ENCODE data around the gene ADARB2.

ADARB2 gene

DNA sequence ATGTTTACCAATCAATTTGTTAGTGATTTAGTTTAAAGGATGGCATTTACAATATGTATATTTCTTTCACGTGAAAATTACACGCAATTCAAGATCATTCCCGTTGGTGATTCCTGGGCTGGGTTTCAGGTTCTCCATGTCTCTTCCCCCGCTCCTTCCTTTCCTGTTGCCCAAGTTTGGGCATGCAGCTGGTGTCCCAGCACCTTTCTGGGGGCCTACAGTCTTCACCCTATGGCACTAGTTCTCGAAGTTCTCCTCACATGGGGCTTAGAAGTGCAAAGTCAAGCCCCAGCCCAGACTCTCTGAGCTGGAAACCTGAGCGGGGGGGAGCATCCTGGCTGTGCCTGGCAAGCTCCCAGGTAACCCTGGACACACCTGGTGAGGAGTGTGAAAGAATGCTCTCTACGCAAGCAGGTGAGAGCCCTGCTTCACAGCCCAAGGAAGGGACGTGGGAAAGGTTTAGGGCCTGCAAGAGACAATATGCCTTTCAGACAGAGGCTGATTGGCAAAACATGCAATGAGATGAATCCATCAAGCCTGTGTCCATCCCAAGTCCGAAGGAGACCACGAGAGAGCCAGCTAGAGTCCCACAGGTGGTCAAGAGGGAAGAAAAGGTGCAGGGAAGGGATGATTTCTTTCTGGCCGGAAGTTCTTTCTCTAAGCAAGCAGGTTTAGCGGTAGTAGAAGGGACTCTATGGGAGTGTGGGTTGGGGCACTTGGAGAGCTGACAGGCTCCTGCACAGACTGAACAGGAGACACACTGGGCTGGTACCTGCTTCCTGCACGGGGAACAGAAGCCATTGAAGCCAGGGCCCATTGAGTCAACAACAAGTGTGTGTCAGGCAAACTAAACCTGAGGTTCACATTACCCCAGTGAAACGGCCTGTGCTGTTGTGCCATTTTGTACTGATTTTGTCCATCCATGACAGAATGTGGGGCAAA is 131.1 kb downstream of the ADARB2 start:
- no peak overlapping the region for H3K4me2 ChIP-seq
- peaks cover 46% of the 10 kb centered on the region; the same call in 1 of the 2 replicates for H4K20me1 ChIP-seq
- peaks cover 21% of the 10 kb centered on the region for H3K4me1 ChIP-seq
- H3K4me3 ChIP-seq, result no peak overlapping the region
- no peak for TF ChIP-seq Cebpa-rat (IDR thresholded peaks at IDR 0.05)
- no peaks in the 10 kb centered on the region for H3K36me3 ChIP-seq
- no peak overlapping the region for H3K27ac ChIP-seq
- H3K9ac ChIP-seq, result no peak overlapping the region
- no peaks in the 10 kb centered on the region for H3K9me3 ChIP-seq
- 0 out of 2 replicates have a peak, but pooled peaks cover 3% of the 10 kb centered on the region for H3K27me3 ChIP-seq

DNA sequence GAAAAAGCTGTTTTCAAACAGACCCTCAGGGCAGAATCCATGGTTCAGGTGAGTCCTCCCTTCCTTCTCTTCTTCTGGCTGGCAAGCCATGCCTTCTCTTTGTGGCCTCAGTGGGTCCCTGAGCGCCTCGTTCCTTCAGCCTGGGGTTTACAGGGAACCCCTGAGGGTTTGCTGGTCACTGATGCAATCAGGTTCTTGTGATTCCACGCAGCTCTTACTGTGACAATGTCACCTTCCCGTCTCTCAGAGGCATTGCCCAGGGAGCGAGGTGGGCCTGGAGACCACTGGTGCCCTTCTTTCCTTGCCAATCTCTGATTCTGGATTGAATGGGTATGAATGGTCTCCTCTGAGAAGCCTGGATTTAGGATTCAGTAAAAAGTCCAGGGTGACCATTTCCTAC is 132.2 kb downstream of the ADARB2 start:
- Histone ChIP-seq H3K4me1 (peaks cover 21% of the 10 kb centered on the region), H4K20me1 (peaks cover 34% of the 10 kb centered on the region; the same call in 1 of the 2 replicates), H3K4me2 (no peak overlapping the region), H3K36me3 (no peaks in the 10 kb centered on the region), H3K4me3 (no peak overlapping the region), H3K9ac (no peak overlapping the region), H3K27ac (no peak overlapping the region), H3K9me3 (no peaks in the 10 kb centered on the region), H3K27me3 (0 out of 2 replicates have a peak, but pooled peaks cover 3% of the 10 kb centered on the region)
- TF ChIP-seq Cebpa-rat (IDR thresholded peaks at IDR 0.05), result no peak

DNA sequence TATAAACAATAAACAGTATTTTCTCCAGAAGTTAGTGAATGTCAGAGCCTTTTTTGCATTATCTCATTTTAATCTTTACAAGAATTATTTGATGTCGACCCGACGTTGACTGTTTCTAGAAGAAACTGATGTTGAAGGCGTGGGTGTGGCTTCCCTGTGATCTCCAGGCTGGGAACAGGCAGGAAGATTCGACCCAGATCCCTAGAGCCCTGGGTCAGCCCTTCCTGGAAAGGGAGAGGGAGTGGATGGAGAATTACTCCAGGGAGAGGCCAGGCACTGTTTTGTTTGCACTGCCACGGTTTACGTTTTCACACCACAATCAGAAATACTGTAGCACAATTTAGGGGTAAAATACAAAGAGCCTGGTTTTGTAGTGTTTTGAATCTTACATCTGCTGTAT is 133.1 kb downstream of the ADARB2 start:
- 0 out of 2 replicates have a peak, but pooled peaks cover 3% of the 10 kb centered on the region for H3K27me3 ChIP-seq
- peaks cover 26% of the 10 kb centered on the region; the same call in 1 of the 2 replicates for H4K20me1 ChIP-seq
- no peaks in the 10 kb centered on the region for H3K9me3 ChIP-seq
- no peak overlapping the region for H3K4me3 ChIP-seq
- H3K4me1 ChIP-seq, result peaks cover 15% of the 10 kb centered on the region
- no peak overlapping the region for H3K9ac ChIP-seq
- TF ChIP-seq Cebpa-rat (IDR thresholded peaks at IDR 0.05), result no peak
- no peaks in the 10 kb centered on the region for H3K36me3 ChIP-seq
- H3K4me2 ChIP-seq, result no peak overlapping the region
- H3K27ac ChIP-seq, result no peak overlapping the region

DNA sequence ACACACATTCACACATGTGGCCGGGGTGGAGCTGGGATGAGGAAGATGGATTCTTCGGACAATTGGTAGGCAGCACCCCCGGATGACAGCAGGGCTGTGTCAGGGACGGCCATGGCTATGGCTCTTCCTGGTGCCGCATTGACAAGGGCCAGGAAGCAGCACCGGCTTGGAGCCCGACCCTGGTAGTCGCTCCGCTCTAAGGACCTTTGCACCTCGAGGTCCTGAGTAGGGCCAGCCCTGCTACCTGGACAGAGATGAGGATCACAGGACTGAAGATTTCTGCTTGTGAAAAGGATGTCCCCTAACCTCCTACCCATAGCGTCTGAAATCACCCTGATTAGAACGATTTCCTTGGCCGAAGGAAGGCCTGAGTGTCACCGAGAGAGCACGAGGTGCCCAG is 134.1 kb downstream of the ADARB2 start:
- Histone ChIP-seq H3K27me3 (no peaks in the 10 kb centered on the region), H3K4me1 (peaks cover 15% of the 10 kb centered on the region), H3K9me3 (no peaks in the 10 kb centered on the region), H3K4me2 (no peak overlapping the region), H3K27ac (no peak overlapping the region), H4K20me1 (peaks cover 27% of the 10 kb centered on the region; the same call in 1 of the 2 replicates), H3K4me3 (no peak overlapping the region), H3K36me3 (no peaks in the 10 kb centered on the region), H3K9ac (no peak overlapping the region)
- TF ChIP-seq Cebpa-rat (IDR thresholded peaks at IDR 0.05), result no peak

DNA sequence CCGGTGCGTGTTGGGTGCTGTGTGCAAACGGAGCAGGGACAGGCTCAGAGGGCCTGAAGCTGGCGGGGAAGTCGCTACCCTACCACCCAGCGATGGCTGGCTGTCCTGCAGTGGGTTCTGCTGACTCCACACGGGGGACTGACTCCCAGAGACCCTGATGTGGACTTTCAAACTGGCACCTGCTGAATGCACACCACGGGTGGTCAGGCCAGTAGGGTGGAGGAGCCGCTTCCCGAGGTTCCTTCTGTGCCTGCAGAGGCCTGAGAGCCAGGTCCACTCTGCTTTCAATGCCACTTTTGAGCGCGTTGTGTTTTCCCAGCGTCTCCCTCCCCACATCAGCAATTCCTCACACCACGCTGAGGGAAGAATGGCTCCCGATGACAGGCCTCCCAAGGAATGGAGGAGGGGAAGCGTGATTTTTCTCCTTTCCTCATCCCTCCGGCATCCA is 135.3 kb downstream of the ADARB2 start:
- no peak overlapping the region for H3K27ac ChIP-seq
- no peaks in the 10 kb centered on the region for H3K36me3 ChIP-seq
- no peak overlapping the region for H3K4me3 ChIP-seq
- no peaks in the 10 kb centered on the region for H3K9me3 ChIP-seq
- H3K9ac ChIP-seq, result no peak overlapping the region
- H4K20me1 ChIP-seq, result peaks cover 17% of the 10 kb centered on the region; the same call in 1 of the 2 replicates
- H3K4me2 ChIP-seq, result no peak overlapping the region
- H3K4me1 ChIP-seq, result peaks cover 16% of the 10 kb centered on the region
- no peak for TF ChIP-seq Cebpa-rat (IDR thresholded peaks at IDR 0.05)
- H3K27me3 ChIP-seq, result no peaks in the 10 kb centered on the region

DNA sequence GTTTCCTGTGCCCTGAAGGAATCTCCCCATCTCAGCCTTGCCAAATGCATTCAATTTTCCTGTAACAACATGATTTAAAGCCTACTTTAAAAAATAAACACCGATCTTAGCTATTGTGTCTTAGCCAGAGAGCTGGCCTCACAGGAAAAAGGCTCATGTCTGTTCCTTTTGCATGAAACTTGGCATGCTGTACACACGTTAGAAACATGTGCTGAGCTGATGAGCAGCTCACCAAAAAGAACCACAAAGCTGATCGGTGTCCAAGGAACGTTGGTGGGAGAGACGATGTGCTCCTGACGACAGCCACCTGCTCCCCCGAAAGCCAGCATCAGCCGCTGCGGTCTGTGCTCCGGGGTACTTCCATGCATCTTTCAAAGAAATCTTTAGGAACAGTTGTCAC is 135.9 kb downstream of the ADARB2 start:
- Histone ChIP-seq H3K9me3 (no peaks in the 10 kb centered on the region), H3K4me2 (no peak overlapping the region), H3K27ac (no peak overlapping the region), H3K4me1 (peaks cover 16% of the 10 kb centered on the region), H3K9ac (no peak overlapping the region), H3K4me3 (no peak overlapping the region), H3K36me3 (no peaks in the 10 kb centered on the region), H4K20me1 (peaks cover 17% of the 10 kb centered on the region; the same call in 1 of the 2 replicates), H3K27me3 (no peaks in the 10 kb centered on the region)
- no peak for TF ChIP-seq Cebpa-rat (IDR thresholded peaks at IDR 0.05)

DNA sequence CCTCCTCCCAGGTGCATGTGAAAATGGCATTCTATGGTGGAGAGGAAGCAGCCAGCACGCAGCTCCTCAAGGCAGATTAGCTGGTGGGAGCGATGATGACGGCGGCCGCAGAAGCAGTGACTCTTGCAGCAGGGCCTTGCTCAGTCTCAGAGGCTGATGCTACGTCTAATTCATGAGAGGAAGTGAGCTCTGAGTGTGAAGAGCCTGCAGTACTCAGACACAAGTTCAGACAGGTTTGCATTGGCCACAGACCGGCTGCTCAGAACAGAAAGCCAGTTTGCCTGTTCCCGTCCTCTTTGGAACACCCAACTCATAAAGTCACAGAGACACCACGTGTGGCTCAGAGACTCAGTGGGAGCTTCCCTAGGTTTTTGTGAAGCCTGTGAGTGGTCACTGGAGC is 136.5 kb downstream of the ADARB2 start:
- Histone ChIP-seq H3K4me3 (no peak overlapping the region), H3K4me2 (no peak overlapping the region), H4K20me1 (peaks cover 15% of the 10 kb centered on the region; the same call in 1 of the 2 replicates), H3K4me1 (peaks cover 16% of the 10 kb centered on the region), H3K27ac (no peak overlapping the region), H3K9ac (no peak overlapping the region), H3K36me3 (no peaks in the 10 kb centered on the region), H3K9me3 (no peaks in the 10 kb centered on the region), H3K27me3 (no peaks in the 10 kb centered on the region)
- no peak for TF ChIP-seq Cebpa-rat (IDR thresholded peaks at IDR 0.05)

DNA sequence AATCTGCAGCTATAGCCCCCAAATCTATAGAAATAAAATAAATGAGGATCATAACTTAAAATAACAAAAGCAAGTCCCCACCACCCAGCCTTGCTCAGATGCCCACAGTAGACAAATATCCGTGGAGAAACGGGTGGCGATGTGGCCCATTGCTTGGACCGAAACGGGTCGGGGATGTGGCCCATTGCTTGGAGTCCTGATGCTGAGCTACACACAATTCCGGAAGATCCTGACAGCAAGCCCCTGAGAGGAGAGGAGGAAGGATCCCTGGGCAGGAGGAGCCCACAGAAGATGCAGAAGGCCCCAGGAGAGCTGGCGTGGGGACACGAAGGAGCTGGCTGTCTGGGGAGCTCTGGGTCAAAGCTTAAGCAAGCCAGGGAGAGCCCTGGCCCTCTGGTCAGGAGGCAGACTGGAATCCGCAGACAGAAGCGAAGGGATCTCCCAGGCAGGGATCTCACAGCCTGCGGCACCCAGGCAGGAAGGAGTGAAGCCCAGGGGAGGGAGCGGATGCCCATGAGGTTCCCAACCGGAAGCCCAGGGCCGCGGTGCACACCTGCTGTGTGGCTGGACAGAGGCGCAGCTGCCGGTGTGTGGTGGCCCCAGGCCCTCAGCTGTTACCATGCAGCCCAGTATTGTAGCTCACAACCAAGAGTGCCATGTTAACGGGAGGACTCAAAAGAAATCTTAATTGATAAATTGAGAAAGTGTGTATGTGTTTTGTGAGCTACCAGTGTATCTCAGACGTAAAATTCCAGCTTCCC is 138.8 kb downstream of the ADARB2 start:
- Histone ChIP-seq H3K27me3 (no peaks in the 10 kb centered on the region), H3K36me3 (no peaks in the 10 kb centered on the region), H4K20me1 (peaks cover 22% of the 10 kb centered on the region; the same call in 1 of the 2 replicates), H3K9me3 (no peaks in the 10 kb centered on the region), H3K27ac (no peak overlapping the region), H3K4me1 (peaks cover 16% of the 10 kb centered on the region), H3K9ac (no peak overlapping the region), H3K4me2 (peak overlapping the region; percentile 71), H3K4me3 (no peak overlapping the region)
- TF ChIP-seq Cebpa-rat (IDR thresholded peaks at IDR 0.05), result no peak

DNA sequence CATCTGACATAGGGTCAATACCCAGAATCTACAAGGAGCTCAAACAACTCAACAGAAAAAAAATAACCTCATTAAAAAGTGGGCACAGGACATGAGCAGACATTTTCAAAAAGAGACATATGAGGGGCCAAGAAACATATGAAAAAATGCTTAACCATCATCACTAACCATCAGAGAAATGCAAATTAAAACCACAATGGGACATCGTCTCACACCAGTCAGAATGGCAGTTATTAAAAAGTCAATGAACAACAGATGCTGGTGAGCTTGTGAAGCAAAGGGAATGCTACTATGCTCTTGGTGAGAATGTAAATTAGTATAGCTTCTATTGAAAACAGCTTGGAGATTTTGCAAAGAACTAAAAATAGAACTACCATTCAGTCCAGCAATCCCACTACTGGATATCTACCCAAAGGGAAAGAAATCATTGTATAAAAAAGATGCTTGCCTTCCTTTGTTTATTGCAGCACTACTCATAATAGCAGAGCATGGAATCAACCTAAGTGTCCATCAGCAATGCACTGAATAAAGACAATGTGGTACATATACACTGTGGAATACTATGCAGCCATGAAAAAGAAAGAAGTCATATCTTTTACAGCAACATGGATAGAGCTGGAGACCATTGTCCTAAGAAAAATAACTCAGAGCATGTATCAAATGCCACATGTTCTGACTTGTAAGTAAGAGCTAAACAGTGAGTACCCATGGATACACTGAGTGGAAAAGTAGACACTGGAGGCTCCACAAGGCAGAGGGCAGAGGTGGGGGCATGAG is 139.8 kb downstream of the ADARB2 start:
- H3K36me3 ChIP-seq, result no peaks in the 10 kb centered on the region
- H3K27ac ChIP-seq, result no peak overlapping the region
- H3K27me3 ChIP-seq, result no peaks in the 10 kb centered on the region
- H3K4me1 ChIP-seq, result peaks cover 16% of the 10 kb centered on the region
- no peak overlapping the region for H3K9ac ChIP-seq
- peaks cover 22% of the 10 kb centered on the region; the same call in 1 of the 2 replicates for H4K20me1 ChIP-seq
- no peak overlapping the region for H3K4me2 ChIP-seq
- H3K9me3 ChIP-seq, result no peaks in the 10 kb centered on the region
- H3K4me3 ChIP-seq, result no peak overlapping the region
- no peak for TF ChIP-seq Cebpa-rat (IDR thresholded peaks at IDR 0.05)

All from BLaER1 (cell line).